HEK293 (cell line): Measurements from ENCODE around the gene GABBR2.

Experiments used
- CTCF ChIP-seq: fragments of 450-650 bp; formaldehyde crosslinking; IDR thresholded peaks from 2 replicates; pipeline ENCODE4 v1.5.1; 2016; ENCODE audit warnings: missing biosample characterization, missing genetic modification characterization
- SETDB1 ChIP-seq: IDR thresholded peaks from one replicate; pipeline ENCODE4 v1.6.1; 2017; ENCODE audit warnings: mild to moderate bottlenecking, low read length, moderate library complexity, mixed read lengths; ENCODE audit not compliant: insufficient read length
- YY1 ChIP-seq: fragments of 450-650 bp; formaldehyde crosslinking; IDR thresholded peaks from 2 replicates; pipeline ENCODE4 v1.5.1; 2018; ENCODE audit warnings: missing biosample characterization, missing genetic modification characterization
- ZNF416 ChIP-seq: fragments of 450-650 bp; formaldehyde crosslinking; IDR thresholded peaks from 2 replicates; pipeline ENCODE4 v1.5.1; 2016; ENCODE audit warnings: missing biosample characterization, missing genetic modification characterization
- ZNF501 ChIP-seq: fragments of 450-650 bp; formaldehyde crosslinking; IDR thresholded peaks from 2 replicates; pipeline ENCODE4 v1.5.1; 2016; ENCODE audit warnings: missing biosample characterization, missing genetic modification characterization
- ZNF549 ChIP-seq: fragments of 450-650 bp; IDR thresholded peaks from 2 replicates; pipeline ENCODE4 v1.5.1; 2018; ENCODE audit warnings: missing biosample characterization, missing genetic modification characterization, mild to moderate bottlenecking, inconsistent platforms, moderate library complexity
- ZNF747 ChIP-seq: fragments of 450-650 bp; formaldehyde crosslinking; IDR thresholded peaks from 2 replicates; pipeline ENCODE4 v1.5.1; 2016; ENCODE audit warnings: missing biosample characterization, missing genetic modification characterization
- ZNF776 ChIP-seq: fragments of 450-650 bp; formaldehyde crosslinking; IDR thresholded peaks from 2 replicates; pipeline ENCODE4 v1.5.0; 2017; ENCODE audit warnings: missing biosample characterization, missing genetic modification characterization, borderline replicate concordance

- TF ChIP-seq CTCF (tag by site-specific recombination): no peak
- no peak for TF ChIP-seq ZNF416
- no peak for TF ChIP-seq YY1 (tag by site-specific recombination)
- TF ChIP-seq ZNF501 (tag by site-specific recombination): no peak
- no peak for TF ChIP-seq ZNF747 (tag by site-specific recombination)
- TF ChIP-seq ZNF549 (tag by site-specific recombination): no peak
- no peak for TF ChIP-seq ZNF776 (tag by site-specific recombination)
- no peak for TF ChIP-seq SETDB1
Measured at GRCh38 chr9:98501819-98502218, 206.9 kb downstream of the GABBR2 start.
